ENCODE measurements around the gene OSCAR. TPM values are rescaled to one million over a fixed set of nuclear protein-coding genes. Genes with fewer than 3 reads are reported as not detected.

OSCAR gene
- total and polyA plus RNA-seq, 10 of the 15 experiments (the other 5 are each of a cell fraction or from before 2014, with no cell fraction given): 0.08 to 0.27 (median 0.10) TPM; not detected in 7

GRCh38 chr19:54095136-54095858, 5.3 kb downstream of the OSCAR start (continued):
- no peak for TF ChIP-seq KLF5 (IDR thresholded peaks at IDR 0.05; ENCODE audit: partially characterized antibody)
- no peak for TF ChIP-seq RAD51 (IDR thresholded peaks at IDR 0.05)
- no peak for TF ChIP-seq EGR1 (IDR thresholded peaks at IDR 0.05; ENCODE audit: borderline replicate concordance in 1 of 2, low read depth in 2 of 2, low read length in 2 of 2)
- TF ChIP-seq RB1 (IDR thresholded peaks at IDR 0.05; ENCODE audit: borderline replicate concordance): no peak
- no peak for TF ChIP-seq FOS (IDR thresholded peaks at IDR 0.05; ENCODE audit: borderline replicate concordance, extremely low read depth, insufficient read length)
- TF ChIP-seq CUX1 (IDR thresholded peaks at IDR 0.05; ENCODE audit: insufficient replicate concordance, low read depth, low read length): no peak
